IPS-18c (cell line): ENCODE data around the gene NELL1.
"Not testable (repeated sequence)": the region's sequence is repeated elsewhere in the genome, so short reads cannot be mapped to it uniquely, and the experiment has no call there.

Experiments
- H3K4me3 ChIP-seq: 2 replicates; pipeline ENCODE4 v1.7.0; 2013; ENCODE audit warnings: low read depth, mild to moderate bottlenecking, low read length, moderate library complexity; ENCODE audit not compliant: insufficient read depth
- H3K9me3 ChIP-seq: one replicate; pipeline ENCODE4 v1.6.1; 2013; ENCODE audit warnings: mild to moderate bottlenecking, low read length, moderate library complexity; ENCODE audit not compliant: control insufficient read depth, insufficient read depth

The NELL1 gene

GRCh38 chr11:21260101-21260500, 590.7 kb downstream of the NELL1 start:
- no peaks in the 10 kb centered on the region for H3K9me3 ChIP-seq
- no peak overlapping the region for H3K4me3 ChIP-seq

- H3K4me3 ChIP-seq = no peak overlapping the region
- H3K9me3 ChIP-seq = no peaks in the 10 kb centered on the region
These were observed 593.6 kb downstream of the NELL1 start for GRCh38 chr11:21262992-21263391.

GRCh38 chr11:21264125-21264524, 594.7 kb downstream of the NELL1 start:
- Histone ChIP-seq H3K4me3 (no peak overlapping the region), H3K9me3 (no peaks in the 10 kb centered on the region)

GRCh38 chr11:21268036-21268435, 598.6 kb downstream of the NELL1 start:
- H3K4me3 ChIP-seq = no peak overlapping the region
- H3K9me3 ChIP-seq = no peaks in the 10 kb centered on the region

GRCh38 chr11:21272139-21272538, 602.8 kb downstream of the NELL1 start:
- H3K9me3 ChIP-seq, H3K4me3 ChIP-seq: not testable (repeated sequence)

- Histone ChIP-seq H3K9me3 (no peaks in the 10 kb centered on the region), H3K4me3 (no peak overlapping the region)
These were observed 609.5 kb downstream of the NELL1 start for GRCh38 chr11:21278840-21279239.

- no peak overlapping the region for H3K4me3 ChIP-seq
These were observed 615.7 kb downstream of the NELL1 start for GRCh38 chr11:21285104-21285503.

GRCh38 chr11:21289686-21290085, 620.3 kb downstream of the NELL1 start:
- Histone ChIP-seq H3K9me3 (peaks cover 2% of the 10 kb centered on the region), H3K4me3 (no peak overlapping the region)

More at GRCh38 chr11:21285104-21285503, 615.7 kb downstream of the NELL1 start:
- H3K9me3 ChIP-seq = no peaks in the 10 kb centered on the region

GRCh38 chr11:21295508-21295907, 626.1 kb downstream of the NELL1 start:
- H3K4me3 ChIP-seq = no peak overlapping the region

GRCh38 chr11:21301981-21302380, 632.6 kb downstream of the NELL1 start:
- Histone ChIP-seq H3K4me3 (no peak overlapping the region), H3K9me3 (no peaks in the 10 kb centered on the region)

More at GRCh38 chr11:21295508-21295907, 626.1 kb downstream of the NELL1 start:
- H3K9me3 ChIP-seq = peaks cover 2% of the 10 kb centered on the region

- no peak overlapping the region for H3K4me3 ChIP-seq
These were observed 637.5 kb downstream of the NELL1 start for GRCh38 chr11:21306739-21307358.

GRCh38 chr11:21307874-21308273, 638.5 kb downstream of the NELL1 start:
- H3K4me3 ChIP-seq = no peak overlapping the region
- H3K9me3 ChIP-seq = no peaks in the 10 kb centered on the region

More at GRCh38 chr11:21306739-21307358, 637.5 kb downstream of the NELL1 start:
- H3K9me3 ChIP-seq = no peaks in the 10 kb centered on the region

- Histone ChIP-seq H3K9me3 (no peaks in the 10 kb centered on the region), H3K4me3 (no peak overlapping the region)
These were observed 647.2 kb downstream of the NELL1 start for GRCh38 chr11:21316591-21316990.

- Histone ChIP-seq H3K9me3 (no peaks in the 10 kb centered on the region), H3K4me3 (no peak overlapping the region)
These were observed 651.7 kb downstream of the NELL1 start for GRCh38 chr11:21321072-21321471.

- no peak overlapping the region for H3K4me3 ChIP-seq
- H3K9me3 ChIP-seq = no peaks in the 10 kb centered on the region
These were observed 652.1 kb downstream of the NELL1 start for GRCh38 chr11:21321530-21321929.

GRCh38 chr11:21323617-21324016, 654.2 kb downstream of the NELL1 start:
- Histone ChIP-seq H3K9me3 (peaks cover 4% of the 10 kb centered on the region), H3K4me3 (no peak overlapping the region)

- H3K4me3 ChIP-seq = no peak overlapping the region
These were observed 673.8 kb downstream of the NELL1 start for GRCh38 chr11:21343204-21343603.

GRCh38 chr11:21346361-21346760, 677.0 kb downstream of the NELL1 start:
- H3K9me3 ChIP-seq = no peaks in the 10 kb centered on the region
- no peak overlapping the region for H3K4me3 ChIP-seq

More at GRCh38 chr11:21343204-21343603, 673.8 kb downstream of the NELL1 start:
- no peaks in the 10 kb centered on the region for H3K9me3 ChIP-seq

GRCh38 chr11:21350613-21351012, 681.2 kb downstream of the NELL1 start:
- H3K9me3 ChIP-seq = no peaks in the 10 kb centered on the region
- H3K4me3 ChIP-seq = no peak overlapping the region
